GM21576 (cell line): ENCODE results near the gene FAM47E.
"Not testable (repeated sequence)": the region's sequence is repeated elsewhere in the genome, so short reads cannot be mapped to it uniquely, and the experiment has no call there.

Source experiments
- ATAC-seq: cut with Tn5 transposase; IDR thresholded peaks from one replicate; pipeline ENCODE4 v1.9.1; 2021; ENCODE audit warnings: mild to moderate bottlenecking, moderate library complexity; ENCODE audit not compliant: unreplicated experiment

FAM47E gene

GRCh38 chr4:76266627-76267026 lies 15.1 kb downstream of the FAM47E start:
- ATAC-seq: no peak

GRCh38 chr4:76267811-76268210 lies 16.3 kb downstream of the FAM47E start:
- no peak for ATAC-seq

GRCh38 chr4:76270244-76271175 lies 19.0 kb downstream of the FAM47E start:
- no peak for ATAC-seq

DNA sequence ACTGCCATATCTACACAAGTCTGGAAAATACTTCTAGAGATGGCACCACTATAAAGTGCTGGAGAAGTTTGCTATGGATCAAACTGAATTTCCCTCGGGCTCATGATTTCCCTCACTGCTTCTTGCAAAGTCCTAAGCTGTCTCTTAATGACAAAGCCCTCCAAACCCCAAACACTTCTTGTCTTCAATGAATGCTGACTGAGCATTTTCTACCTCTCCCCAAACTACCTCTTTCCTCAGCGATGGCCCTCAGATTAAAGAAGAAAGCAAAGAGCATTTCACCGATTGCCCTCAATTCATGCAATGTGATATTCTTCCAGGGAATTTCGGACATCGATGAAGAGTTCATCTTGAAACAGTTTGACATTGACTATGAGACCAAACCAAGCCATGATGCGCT lies 19.7 kb downstream of the FAM47E start:
- no peak for ATAC-seq

GRCh38 chr4:76272073-76272472 lies 20.6 kb downstream of the FAM47E start:
- no peak for ATAC-seq

- ATAC-seq: no peak
These were observed 21.1 kb downstream of the FAM47E start for GRCh38 chr4:76272582-76272981.

- ATAC-seq: no peak
These were observed 21.5 kb downstream of the FAM47E start for GRCh38 chr4:76272999-76273398.

DNA sequence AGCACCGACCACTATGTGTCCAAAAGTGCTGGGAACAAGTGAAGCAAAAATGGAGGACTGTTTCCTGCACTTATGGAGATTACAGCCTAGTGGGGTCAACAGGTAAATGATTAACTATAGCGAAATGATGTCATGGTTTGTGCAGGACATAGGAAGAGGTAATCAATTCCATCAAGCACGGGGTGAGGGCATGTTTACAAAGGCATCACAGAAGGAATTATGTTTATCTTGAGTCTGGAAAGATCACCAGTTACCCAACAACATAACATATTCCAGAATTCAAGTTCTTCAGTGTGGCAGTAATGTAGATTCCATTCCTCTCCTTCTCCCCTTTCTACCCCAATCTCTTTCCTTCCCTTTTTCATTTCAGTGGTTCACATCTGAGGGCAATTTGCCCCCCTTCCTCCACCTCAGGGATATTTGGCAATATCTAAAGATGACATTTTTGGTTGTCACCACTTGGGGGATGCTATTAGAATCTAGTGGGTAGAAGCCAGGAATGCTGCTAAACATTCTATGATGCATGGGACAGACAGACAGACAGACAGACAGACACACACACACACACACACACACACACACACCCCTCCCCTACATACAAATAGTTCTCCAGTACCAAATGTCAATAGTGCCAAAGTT lies 24.1 kb downstream of the FAM47E start:
- no peak for ATAC-seq

DNA sequence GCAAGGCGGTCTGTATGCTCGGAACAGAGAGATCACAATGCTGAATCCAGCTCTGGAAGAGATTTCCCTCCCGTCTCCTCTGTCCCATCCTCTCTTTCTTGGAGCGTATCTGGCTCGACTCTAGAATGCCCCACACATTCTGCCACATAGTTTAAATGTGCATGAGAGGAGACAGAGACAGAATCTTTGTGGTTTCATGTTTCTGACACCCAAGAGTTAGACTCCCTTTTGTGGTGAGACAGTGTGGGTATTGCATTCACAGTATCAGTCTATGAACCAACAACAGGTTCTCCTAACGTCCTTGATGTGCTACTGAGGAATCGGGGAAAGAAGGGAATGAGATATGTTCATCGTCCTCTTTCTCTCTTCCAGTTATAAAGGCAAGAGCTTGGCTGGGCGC lies 25.3 kb downstream of the FAM47E start:
- ATAC-seq: no peak

GRCh38 chr4:76277667-76278066 lies 26.1 kb downstream of the FAM47E start:
- ATAC-seq: no peak

DNA sequence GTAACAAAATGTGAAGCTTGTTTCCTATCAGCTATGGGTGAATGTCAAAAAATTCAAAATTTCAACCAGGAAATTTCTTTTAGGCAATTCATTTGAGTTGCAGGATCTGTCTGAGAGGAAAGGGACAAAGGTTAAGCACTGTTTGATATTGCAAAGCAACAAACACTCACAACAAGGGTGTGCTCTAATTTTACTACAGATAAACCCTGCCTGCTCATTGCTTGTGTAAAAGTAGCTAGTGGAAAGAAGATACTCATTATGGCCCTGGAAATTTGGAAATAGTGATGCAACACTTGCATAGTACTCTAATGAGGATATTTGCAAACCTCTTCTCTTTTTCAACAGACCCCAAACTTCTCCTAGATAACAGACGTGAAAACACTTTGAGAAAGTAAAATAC lies 27.1 kb downstream of the FAM47E start:
- no peak for ATAC-seq

GRCh38 chr4:76279462-76279861 lies 27.9 kb downstream of the FAM47E start:
- ATAC-seq: no peak

DNA sequence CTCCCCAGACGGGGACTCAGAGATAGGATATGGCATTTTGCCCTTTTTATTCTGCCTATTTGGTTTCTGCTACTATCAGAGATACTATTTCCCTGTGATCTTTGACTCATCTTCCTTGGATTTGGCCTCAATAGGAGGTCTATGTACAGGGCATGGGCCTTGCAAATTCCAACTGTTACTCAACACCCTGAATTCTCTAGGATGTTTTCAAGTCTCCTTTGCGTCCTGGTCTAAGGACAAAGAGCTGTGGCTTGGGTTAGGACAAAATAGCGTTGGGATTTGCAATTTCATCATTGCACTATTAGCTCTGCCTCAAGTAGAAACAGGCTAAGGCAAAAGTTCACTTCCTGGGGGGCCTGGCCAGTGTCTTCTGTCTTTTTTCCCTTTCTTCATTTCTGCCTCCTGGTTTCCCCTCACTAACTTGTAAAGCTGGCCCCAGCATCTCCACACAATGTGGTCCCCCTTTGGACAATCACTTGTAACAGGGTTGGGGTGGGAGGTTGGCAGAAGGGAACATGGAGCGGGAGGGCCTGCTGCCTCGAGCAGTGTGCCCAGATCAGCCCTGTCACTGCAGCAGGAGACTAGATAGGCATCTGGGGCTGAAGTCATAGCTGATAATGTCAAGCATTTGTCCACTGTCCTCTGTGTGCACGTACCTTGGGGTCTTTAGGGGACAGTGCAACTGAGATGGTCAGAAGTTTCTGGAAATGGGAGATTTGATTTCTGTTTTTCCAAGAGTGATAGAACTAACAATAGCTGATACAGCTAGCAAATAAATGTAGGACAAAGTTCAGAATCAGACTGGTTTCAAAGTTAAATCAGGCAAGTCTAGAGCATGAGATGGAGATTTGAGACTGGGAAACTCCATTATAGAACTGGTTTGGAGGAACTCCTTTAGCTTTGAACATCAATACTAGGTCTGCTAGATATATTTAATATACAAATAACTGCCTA lies 29.2 kb downstream of the FAM47E start:
- no peak for ATAC-seq

GRCh38 chr4:76281594-76281993 lies 30.1 kb downstream of the FAM47E start:
- not testable (repeated sequence) for ATAC-seq

DNA sequence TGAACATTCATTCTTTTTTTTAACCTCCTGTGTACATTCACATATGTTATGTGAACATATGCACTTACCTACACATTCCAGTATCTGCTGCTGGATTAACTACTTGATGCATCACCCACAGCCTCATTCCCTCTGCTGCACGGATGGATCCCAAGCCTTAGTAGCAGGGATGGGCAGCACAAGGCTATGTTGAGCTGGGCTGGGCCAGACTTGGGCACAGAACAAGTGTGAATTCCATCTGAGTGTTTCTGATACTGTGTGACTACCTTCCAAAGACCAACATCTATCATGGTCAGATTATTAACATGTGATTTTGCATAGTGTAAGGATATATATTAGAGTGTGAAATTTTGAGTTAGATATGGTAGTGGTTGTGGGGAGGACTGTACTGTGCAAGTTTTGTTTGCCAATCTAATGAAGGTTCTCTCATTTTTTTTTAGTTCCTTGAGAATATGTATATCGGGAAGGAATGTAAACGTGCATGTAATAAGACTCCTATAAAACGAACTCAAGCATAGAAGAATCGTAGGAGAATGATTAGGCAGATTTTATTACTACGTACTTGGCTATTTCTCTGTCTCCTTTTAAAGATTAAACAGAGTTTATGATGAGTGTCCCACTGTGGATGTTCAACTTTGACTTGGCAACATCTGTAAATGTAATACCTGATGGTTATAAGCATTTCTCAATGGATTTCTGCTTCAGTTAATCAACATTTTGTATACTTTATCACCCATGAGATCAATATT lies 31.6 kb downstream of the FAM47E start:
- no peak for ATAC-seq

GRCh38 chr4:76283900-76284299 lies 32.4 kb downstream of the FAM47E start:
- ATAC-seq: no peak

DNA sequence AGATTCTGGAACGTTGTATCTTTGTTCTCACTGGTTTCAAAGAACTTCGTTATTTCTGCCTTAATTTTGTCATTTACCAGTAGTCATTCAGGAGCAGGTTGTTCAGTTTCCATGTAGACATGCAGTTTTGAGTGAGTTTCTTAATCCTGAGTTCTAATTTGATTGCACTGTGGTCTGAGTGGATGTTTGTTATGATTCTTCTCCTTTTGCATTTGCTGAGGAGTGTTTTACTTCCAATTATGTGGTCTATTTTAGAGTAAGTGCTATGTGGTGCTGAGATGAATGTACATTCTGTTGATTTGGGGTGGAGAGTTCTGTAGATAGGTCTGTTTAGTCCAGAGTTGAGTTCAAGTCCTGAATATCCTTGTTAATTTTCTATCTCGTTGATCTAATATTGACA lies 36.3 kb downstream of the FAM47E start:
- not testable (repeated sequence) for ATAC-seq

DNA sequence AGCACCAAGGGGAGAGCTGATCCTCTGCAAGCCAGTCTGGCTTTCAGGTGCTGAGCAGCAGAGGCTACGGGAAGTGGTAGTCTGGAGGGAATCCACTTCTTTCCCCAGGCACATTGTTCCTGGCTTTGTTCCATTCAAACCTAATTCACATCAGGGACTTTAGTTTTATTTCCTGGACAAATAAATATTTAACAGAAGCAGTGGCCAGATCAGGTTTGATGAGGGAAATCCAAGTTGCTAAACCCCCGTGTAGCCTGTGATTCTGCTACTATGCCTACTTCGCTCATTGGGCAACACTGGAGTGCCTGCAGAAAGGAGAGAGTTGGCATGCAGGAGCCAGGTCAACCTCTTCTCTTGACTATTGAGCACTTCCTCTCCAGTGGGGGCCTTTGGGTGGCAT lies 41.2 kb downstream of the FAM47E start:
- ATAC-seq: no peak

DNA sequence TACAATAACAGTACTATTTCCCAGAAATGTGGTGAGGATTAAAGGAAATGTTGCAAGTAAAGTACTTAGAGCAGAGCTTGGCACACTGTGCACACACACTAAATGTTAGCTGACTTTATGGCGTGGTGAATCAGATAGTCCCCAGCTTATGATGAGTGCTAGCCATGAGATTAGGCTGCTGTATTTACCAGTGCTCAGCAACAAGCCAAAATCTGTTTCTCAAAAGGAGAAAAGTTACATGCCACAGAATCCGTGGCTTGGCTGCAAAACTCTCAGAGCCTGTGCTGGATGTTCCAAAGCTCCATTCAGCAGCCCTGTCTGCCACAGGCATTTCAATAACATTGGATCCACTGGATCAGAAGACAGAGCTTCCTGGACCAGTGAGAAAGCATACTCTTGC lies 42.3 kb downstream of the FAM47E start:
- ATAC-seq: no peak

- no peak for ATAC-seq
These were observed 44.8 kb downstream of the FAM47E start for GRCh38 chr4:76296286-76296820.
